NK-92 (cell line): ENCODE data around the gene VSTM1.
"Not testable (repeated sequence)": the region's sequence is repeated elsewhere in the genome, so short reads cannot be mapped to it uniquely, and the experiment has no call there.

ENCODE experiments used
- DNase-seq: peaks from one replicate; lab custom pipeline; 2025; ENCODE audit not compliant: unreplicated experiment; lab: John Stamatoyannopoulos, UW

The VSTM1 gene

GRCh38 chr19:54063350-54064116, at the start of gene VSTM1:
VSTM1 (minus strand) TSS chr19:54063897; CDS start chr19:54063777, 120 bp downstream.
- no peak for DNase-seq

GRCh38 chr19:54109651-54110050, 46.0 kb upstream of the VSTM1 start:
- no peak for DNase-seq

GRCh38 chr19:54108496-54108895, 44.8 kb upstream of the VSTM1 start:
- no peak for DNase-seq

GRCh38 chr19:54107876-54108490, 44.3 kb upstream of the VSTM1 start:
- DNase-seq: no peak

GRCh38 chr19:54106716-54107115, 43.0 kb upstream of the VSTM1 start:
- DNase-seq: no peak

GRCh38 chr19:54105796-54106195, 42.1 kb upstream of the VSTM1 start:
- no peak for DNase-seq

- DNase-seq: no peak
Measured at GRCh38 chr19:54104998-54105715, 41.5 kb upstream of the VSTM1 start.

GRCh38 chr19:54102421-54103169, 38.9 kb upstream of the VSTM1 start, which contains the start of gene NDUFA3:
NDUFA3 (plus strand) TSS chr19:54102855; CDS start chr19:54102879, 24 bp downstream.
- peak; percentile 88 for DNase-seq

GRCh38 chr19:54100561-54100960, 36.9 kb upstream of the VSTM1 start, which contains the start of gene OSCAR:
OSCAR (minus strand) TSS chr19:54100803; CDS start chr19:54100792, 11 bp downstream.
- no peak for DNase-seq

- DNase-seq: not testable (repeated sequence)
Measured at GRCh38 chr19:54099903-54100255, 36.2 kb upstream of the VSTM1 start.

GRCh38 chr19:54099190-54099902, 35.6 kb upstream of the VSTM1 start:
- no peak for DNase-seq

- DNase-seq: no peak
Measured at GRCh38 chr19:54096617-54097106, 33.0 kb upstream of the VSTM1 start.

- DNase-seq: not testable (repeated sequence)
Measured at GRCh38 chr19:54095859-54096616, 32.3 kb upstream of the VSTM1 start.

GRCh38 chr19:54095136-54095858, 31.6 kb upstream of the VSTM1 start:
- no peak for DNase-seq

GRCh38 chr19:54094426-54095000, 30.8 kb upstream of the VSTM1 start:
- no peak for DNase-seq

- no peak for DNase-seq
Measured at GRCh38 chr19:54084410-54084809, 20.7 kb upstream of the VSTM1 start.

- no peak for DNase-seq
Measured at GRCh38 chr19:54081032-54081431, 17.3 kb upstream of the VSTM1 start, which contains the start of gene TARM1. TARM1 (minus strand) TSS chr19:54081365; CDS start chr19:54081340, 25 bp downstream.

GRCh38 chr19:54077334-54077733, 13.6 kb upstream of the VSTM1 start:
- DNase-seq: no peak
